HepG2 (cell line): ENCODE results near the gene SF3A2. TPM values are rescaled to one million over a fixed set of nuclear protein-coding genes. Genes with fewer than 3 reads are reported as not detected.

Experiments
- ARHGAP35 ChIP-seq: sonication (generic); formaldehyde crosslinking; IDR thresholded peaks from 2 replicates; pipeline ENCODE4 v1.9.0; 2022; ENCODE audit warnings: mild to moderate bottlenecking, inconsistent platforms, moderate library complexity, missing genetic modification reagents, borderline replicate concordance
- ETV5 ChIP-seq: IDR thresholded peaks from 2 replicates; pipeline ENCODE4 v1.6.1; 2018; ENCODE audit warnings: missing biosample characterization, missing genetic modification reagents, inconsistent platforms, borderline replicate concordance
- FOSL2 ChIP-seq: sonication (generic); formaldehyde crosslinking; IDR thresholded peaks from 2 replicates; pipeline ENCODE4 v1.4.0; 2020; ENCODE audit warnings: missing genetic modification reagents
- GATAD2A ChIP-seq: IDR thresholded peaks from 2 replicates; pipeline ENCODE4 v1.6.1; 2016
- LCORL ChIP-seq, 2 experiments: fragments of 450-650 bp in 1 of 2; sonication (generic) in 1 of 2; formaldehyde crosslinking in 1 of 2; IDR thresholded peaks; 2 replicates each; pipeline versions ENCODE4 v1.5.0 to v1.6.1; 2017 to 2020; ENCODE audit warnings: antibody characterized with exemption in 1 of 2, missing genetic modification reagents in 1 of 2
- NAIF1 ChIP-seq: sonication (generic); formaldehyde crosslinking; IDR thresholded peaks from 2 replicates; pipeline ENCODE4 v1.5.0; 2020; ENCODE audit warnings: mild to moderate bottlenecking, missing genetic modification reagents, borderline replicate concordance
- NFE2 ChIP-seq: sonication (generic); formaldehyde crosslinking; IDR thresholded peaks from 2 replicates; pipeline ENCODE4 v1.4.0; 2020; ENCODE audit warnings: missing genetic modification reagents
- PHB2 ChIP-seq: fragments of 450-650 bp; IDR thresholded peaks from 2 replicates; pipeline ENCODE4 v1.6.1; 2018; ENCODE audit not compliant: partially characterized antibody
- RBAK ChIP-seq: sonication (generic); formaldehyde crosslinking; IDR thresholded peaks from 2 replicates; pipeline ENCODE4 v1.5.1; 2020; ENCODE audit warnings: mild to moderate bottlenecking, missing genetic modification reagents
- YEATS2 ChIP-seq: sonication (generic); formaldehyde crosslinking; IDR thresholded peaks from 2 replicates; pipeline ENCODE4 v1.4.0; 2020; ENCODE audit warnings: missing genetic modification reagents, borderline replicate concordance
- ZEB1 ChIP-seq: IDR thresholded peaks from 2 replicates; pipeline ENCODE4 v1.6.1; 2012; ENCODE audit warnings: mild to moderate bottlenecking, low read depth, inconsistent platforms; ENCODE audit not compliant: insufficient replicate concordance
- ZIK1 ChIP-seq: sonication (generic); formaldehyde crosslinking; IDR thresholded peaks from 2 replicates; pipeline ENCODE4 v1.5.0; 2020; ENCODE audit warnings: mild to moderate bottlenecking, low read depth, missing genetic modification reagents, borderline replicate concordance
- ZNF263 ChIP-seq: sonication (generic); formaldehyde crosslinking; IDR thresholded peaks from 2 replicates; pipeline ENCODE4 v1.4.0; 2020; ENCODE audit warnings: missing genetic modification reagents
- ZNF431 ChIP-seq: sonication (generic); formaldehyde crosslinking; IDR thresholded peaks from 2 replicates; pipeline ENCODE4 v1.9.0; 2022; ENCODE audit warnings: missing genetic modification reagents, low read depth, mild to moderate bottlenecking, borderline replicate concordance
- ZNF501 ChIP-seq: sonication (generic); formaldehyde crosslinking; IDR thresholded peaks from 2 replicates; pipeline ENCODE4 v1.5.1; 2020; ENCODE audit warnings: mild to moderate bottlenecking, moderate library complexity, missing genetic modification reagents
- ZNF543 ChIP-seq: sonication (generic); formaldehyde crosslinking; IDR thresholded peaks from 2 replicates; pipeline ENCODE4 v1.4.0; 2020; ENCODE audit warnings: mild to moderate bottlenecking, missing genetic modification reagents
- ZNF747 ChIP-seq: sonication (generic); formaldehyde crosslinking; IDR thresholded peaks from 2 replicates; pipeline ENCODE4 v1.8.1; 2023; ENCODE audit warnings: missing genetic modification reagents, mild to moderate bottlenecking, borderline replicate concordance
- polyA plus RNA-seq, 8 experiments: library from polyadenylated mRNA; depleted of rRNA in 3 of 8; stranded (reverse) in 7 of 8; unstranded in 1 of 8; fragments of >200 nt; fragmentation: Illumina TruSeq in 4 of 8; extraction: Trizol in 4 of 8; gene quantifications; 2 replicates each; pipeline versions ENCODE4 v1.2.1 to v1.2.3, GENCODE V29; 2011 to 2016; ENCODE audit warnings: low read depth in 4 of 8, missing spikeins in 1 of 8, mixed read lengths in 1 of 8; ENCODE audit not compliant: insufficient read depth in 1 of 8
- total RNA-seq, 5 experiments: library from RNA; depleted of rRNA; stranded (reverse); fragments of >200 nt; fragmentation: Illumina TruSeq; extraction: Trizol; gene quantifications; 2 replicates each; pipeline ENCODE4 v1.2.3, GENCODE V29; 2016; ENCODE audit warnings: low read depth in 1 of 5
- TF ChIP-seq, protein P1 (sequence below): sonication (generic); formaldehyde crosslinking; IDR thresholded peaks from 2 replicates; pipeline ENCODE4 v1.5.0; 2020; ENCODE audit warnings: mild to moderate bottlenecking, missing genetic modification reagents
- TF ChIP-seq, protein P2 (sequence below): sonication (generic); formaldehyde crosslinking; IDR thresholded peaks from 2 replicates; pipeline ENCODE4 v1.9.0; 2021; ENCODE audit warnings: missing genetic modification reagents, mild to moderate bottlenecking, borderline replicate concordance
- TF ChIP-seq, protein P3 (sequence below): sonication (generic); formaldehyde crosslinking; IDR thresholded peaks from 2 replicates; pipeline ENCODE4 v1.5.1; 2020; ENCODE audit warnings: mild to moderate bottlenecking, missing genetic modification reagents, moderate library complexity
- TF ChIP-seq, protein P4 (sequence below): sonication (generic); formaldehyde crosslinking; IDR thresholded peaks from 2 replicates; pipeline ENCODE4 v1.4.0; 2020; ENCODE audit warnings: missing genetic modification reagents
- TF ChIP-seq, protein P5 (sequence below): sonication (generic); formaldehyde crosslinking; conservative IDR thresholded peaks from 2 replicates; pipeline ENCODE4 v1.8.0; 2022; ENCODE audit warnings: mild to moderate bottlenecking, moderate library complexity, missing genetic modification reagents
- TF ChIP-seq, protein P6 (sequence below): sonication (generic); formaldehyde crosslinking; IDR thresholded peaks from 2 replicates; pipeline ENCODE4 v1.4.0; 2020; ENCODE audit warnings: mild to moderate bottlenecking, low read depth, missing genetic modification reagents

Gene SF3A2
- total and polyA plus RNA-seq, 2 of the 13 experiments (the other 11 are each of a cell fraction or from before 2014, with no cell fraction given) = 8.6 to 8.8 TPM

DNA sequence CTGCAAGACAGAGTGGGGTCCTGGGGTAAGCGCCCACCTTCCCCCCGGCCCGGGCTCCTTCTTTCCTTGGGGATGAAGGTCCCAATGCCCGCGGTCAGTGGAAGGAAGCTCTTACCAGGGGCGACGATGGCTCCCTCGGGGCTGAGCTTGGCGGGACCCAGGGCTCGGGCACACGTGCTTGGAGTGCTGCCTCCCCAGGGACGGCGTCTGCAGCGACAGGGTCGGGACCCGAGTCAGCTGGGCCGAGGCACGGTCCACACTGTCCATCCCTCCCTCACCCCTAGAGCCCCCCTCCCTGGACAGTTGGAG is 16.1 kb downstream of the SF3A2 start (continued):
- TF ChIP-seq ZNF501 (no peak), NFE2 (no peak), RBAK (CRISPR knock-in tag) (no peak), LCORL (IDR thresholded peaks at IDR 0.05) (no peak), LCORL (CRISPR knock-in tag; IDR thresholded peaks at IDR 0.05) (no peak), PHB2 (no peak), ZIK1 (CRISPR knock-in tag) (no peak), ZEB1 (no peak), ZNF431 (CRISPR knock-in tag) (no peak), GATAD2A (CRISPR knock-in tag) (no peak), ZNF543 (CRISPR knock-in tag) (0 out of 2 replicates have a peak, but pooled peaks have one; percentile 58), YEATS2 (CRISPR knock-in tag) (no peak), ZNF263 (CRISPR knock-in tag) (peak; percentile 42; the same call in 1 of the 2 replicates), ARHGAP35 (CRISPR knock-in tag) (no peak), ZNF747 (CRISPR knock-in tag) (no peak), NAIF1 (CRISPR knock-in tag) (no peak), FOSL2 (CRISPR knock-in tag) (no peak), ETV5 (CRISPR knock-in tag) (no peak)
- TF ChIP-seq, protein P1, sequence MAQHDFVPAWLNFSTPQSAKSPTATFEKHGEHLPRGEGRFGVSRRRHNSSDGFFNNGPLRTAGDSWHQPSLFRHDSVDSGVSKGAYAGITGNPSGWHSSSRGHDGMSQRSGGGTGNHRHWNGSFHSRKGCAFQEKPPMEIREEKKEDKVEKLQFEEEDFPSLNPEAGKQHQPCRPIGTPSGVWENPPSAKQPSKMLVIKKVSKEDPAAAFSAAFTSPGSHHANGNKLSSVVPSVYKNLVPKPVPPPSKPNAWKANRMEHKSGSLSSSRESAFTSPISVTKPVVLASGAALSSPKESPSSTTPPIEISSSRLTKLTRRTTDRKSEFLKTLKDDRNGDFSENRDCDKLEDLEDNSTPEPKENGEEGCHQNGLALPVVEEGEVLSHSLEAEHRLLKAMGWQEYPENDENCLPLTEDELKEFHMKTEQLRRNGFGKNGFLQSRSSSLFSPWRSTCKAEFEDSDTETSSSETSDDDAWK (CRISPR knock-in tag) = no peak
- TF ChIP-seq, protein P2, sequence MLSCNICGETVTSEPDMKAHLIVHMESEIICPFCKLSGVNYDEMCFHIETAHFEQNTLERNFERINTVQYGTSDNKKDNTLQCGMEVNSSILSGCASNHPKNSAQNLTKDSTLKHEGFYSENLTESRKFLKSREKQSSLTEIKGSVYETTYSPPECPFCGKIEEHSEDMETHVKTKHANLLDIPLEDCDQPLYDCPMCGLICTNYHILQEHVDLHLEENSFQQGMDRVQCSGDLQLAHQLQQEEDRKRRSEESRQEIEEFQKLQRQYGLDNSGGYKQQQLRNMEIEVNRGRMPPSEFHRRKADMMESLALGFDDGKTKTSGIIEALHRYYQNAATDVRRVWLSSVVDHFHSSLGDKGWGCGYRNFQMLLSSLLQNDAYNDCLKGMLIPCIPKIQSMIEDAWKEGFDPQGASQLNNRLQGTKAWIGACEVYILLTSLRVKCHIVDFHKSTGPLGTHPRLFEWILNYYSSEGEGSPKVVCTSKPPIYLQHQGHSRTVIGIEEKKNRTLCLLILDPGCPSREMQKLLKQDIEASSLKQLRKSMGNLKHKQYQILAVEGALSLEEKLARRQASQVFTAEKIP (CRISPR knock-in tag) = no peak
- TF ChIP-seq, protein P3, sequence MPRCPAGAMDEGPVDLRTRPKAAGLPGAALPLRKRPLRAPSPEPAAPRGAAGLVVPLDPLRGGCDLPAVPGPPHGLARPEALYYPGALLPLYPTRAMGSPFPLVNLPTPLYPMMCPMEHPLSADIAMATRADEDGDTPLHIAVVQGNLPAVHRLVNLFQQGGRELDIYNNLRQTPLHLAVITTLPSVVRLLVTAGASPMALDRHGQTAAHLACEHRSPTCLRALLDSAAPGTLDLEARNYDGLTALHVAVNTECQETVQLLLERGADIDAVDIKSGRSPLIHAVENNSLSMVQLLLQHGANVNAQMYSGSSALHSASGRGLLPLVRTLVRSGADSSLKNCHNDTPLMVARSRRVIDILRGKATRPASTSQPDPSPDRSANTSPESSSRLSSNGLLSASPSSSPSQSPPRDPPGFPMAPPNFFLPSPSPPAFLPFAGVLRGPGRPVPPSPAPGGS (CRISPR knock-in tag) = no peak
- TF ChIP-seq, protein P4, sequence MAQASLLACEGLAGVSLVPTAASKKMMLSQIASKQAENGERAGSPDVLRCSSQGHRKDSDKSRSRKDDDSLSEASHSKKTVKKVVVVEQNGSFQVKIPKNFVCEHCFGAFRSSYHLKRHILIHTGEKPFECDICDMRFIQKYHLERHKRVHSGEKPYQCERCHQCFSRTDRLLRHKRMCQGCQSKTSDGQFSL (CRISPR knock-in tag) = 0 out of 2 replicates have a peak, but pooled peaks have one; percentile 53
- TF ChIP-seq, protein P5, sequence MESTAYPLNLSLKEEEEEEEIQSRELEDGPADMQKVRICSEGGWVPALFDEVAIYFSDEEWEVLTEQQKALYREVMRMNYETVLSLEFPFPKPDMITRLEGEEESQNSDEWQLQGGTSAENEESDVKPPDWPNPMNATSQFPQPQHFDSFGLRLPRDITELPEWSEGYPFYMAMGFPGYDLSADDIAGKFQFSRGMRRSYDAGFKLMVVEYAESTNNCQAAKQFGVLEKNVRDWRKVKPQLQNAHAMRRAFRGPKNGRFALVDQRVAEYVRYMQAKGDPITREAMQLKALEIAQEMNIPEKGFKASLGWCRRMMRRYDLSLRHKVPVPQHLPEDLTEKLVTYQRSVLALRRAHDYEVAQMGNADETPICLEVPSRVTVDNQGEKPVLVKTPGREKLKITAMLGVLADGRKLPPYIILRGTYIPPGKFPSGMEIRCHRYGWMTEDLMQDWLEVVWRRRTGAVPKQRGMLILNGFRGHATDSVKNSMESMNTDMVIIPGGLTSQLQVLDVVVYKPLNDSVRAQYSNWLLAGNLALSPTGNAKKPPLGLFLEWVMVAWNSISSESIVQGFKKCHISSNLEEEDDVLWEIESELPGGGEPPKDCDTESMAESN (CRISPR knock-in tag) = no peak
- TF ChIP-seq, protein P6, sequence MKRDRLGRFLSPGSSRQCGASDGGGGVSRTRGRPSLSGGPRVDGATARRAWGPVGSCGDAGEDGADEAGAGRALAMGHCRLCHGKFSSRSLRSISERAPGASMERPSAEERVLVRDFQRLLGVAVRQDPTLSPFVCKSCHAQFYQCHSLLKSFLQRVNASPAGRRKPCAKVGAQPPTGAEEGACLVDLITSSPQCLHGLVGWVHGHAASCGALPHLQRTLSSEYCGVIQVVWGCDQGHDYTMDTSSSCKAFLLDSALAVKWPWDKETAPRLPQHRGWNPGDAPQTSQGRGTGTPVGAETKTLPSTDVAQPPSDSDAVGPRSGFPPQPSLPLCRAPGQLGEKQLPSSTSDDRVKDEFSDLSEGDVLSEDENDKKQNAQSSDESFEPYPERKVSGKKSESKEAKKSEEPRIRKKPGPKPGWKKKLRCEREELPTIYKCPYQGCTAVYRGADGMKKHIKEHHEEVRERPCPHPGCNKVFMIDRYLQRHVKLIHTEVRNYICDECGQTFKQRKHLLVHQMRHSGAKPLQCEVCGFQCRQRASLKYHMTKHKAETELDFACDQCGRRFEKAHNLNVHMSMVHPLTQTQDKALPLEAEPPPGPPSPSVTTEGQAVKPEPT = peak; percentile 91; the same call in 1 of the 2 replicates
